ENCODE results near the gene TMEM86B. TPM values are rescaled to one million over a fixed set of nuclear protein-coding genes. Genes with fewer than 3 reads are reported as not detected.

Gene TMEM86B, protein sequence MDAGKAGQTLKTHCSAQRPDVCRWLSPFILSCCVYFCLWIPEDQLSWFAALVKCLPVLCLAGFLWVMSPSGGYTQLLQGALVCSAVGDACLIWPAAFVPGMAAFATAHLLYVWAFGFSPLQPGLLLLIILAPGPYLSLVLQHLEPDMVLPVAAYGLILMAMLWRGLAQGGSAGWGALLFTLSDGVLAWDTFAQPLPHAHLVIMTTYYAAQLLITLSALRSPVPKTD
- 0.16 TPM in 1 of 2 replicates, not detected in the other for total RNA-seq (2014; rRNA removed; shearing (Covaris generic); ENCODE audit: low replicate concordance)

DNA sequence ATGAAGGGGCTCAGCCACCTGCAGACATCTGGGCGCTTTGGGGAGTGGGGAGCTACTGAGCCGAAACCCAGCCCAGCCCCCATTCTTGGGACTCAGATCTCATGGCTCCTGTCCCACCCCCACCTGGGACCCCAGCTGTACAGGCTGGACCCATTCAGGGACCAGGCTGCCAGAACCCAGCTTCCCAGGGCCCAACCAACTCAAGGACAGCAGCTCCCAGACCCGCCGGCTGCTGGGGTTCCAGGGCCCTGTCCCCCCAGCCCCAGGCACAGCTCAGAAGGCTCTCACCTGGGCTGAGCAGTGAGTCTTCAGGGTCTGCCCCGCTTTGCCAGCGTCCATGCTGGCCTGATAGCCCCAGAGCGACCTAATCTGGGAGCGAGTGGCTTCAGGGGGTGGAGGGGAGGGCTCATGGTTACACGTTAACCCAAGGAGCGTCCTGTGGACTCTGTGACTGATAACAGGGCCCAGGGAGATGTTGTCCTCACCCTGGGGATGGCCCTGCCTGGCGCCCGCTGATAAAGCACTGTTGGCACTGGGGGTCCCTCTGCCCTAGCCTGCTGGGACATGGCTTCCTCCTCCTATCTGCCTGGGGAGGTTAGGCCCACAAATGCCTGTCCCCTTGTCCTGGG lies at the start of gene TMEM86B:
TMEM86B (minus strand) TSS at position 361 of the 629 bp plus-strand sequence; CDS start at position 339, 22 bp downstream.
- H3K36me3 ChIP-seq: peaks cover 44% of the 10 kb centered on the region
- no peaks in the 10 kb centered on the region for H3K27me3 ChIP-seq
- H3K9me3 ChIP-seq: no peaks in the 10 kb centered on the region
- DNase-seq: no peak
- H3K4me3 ChIP-seq: no peak within 1 kb of the TSS

DNA sequence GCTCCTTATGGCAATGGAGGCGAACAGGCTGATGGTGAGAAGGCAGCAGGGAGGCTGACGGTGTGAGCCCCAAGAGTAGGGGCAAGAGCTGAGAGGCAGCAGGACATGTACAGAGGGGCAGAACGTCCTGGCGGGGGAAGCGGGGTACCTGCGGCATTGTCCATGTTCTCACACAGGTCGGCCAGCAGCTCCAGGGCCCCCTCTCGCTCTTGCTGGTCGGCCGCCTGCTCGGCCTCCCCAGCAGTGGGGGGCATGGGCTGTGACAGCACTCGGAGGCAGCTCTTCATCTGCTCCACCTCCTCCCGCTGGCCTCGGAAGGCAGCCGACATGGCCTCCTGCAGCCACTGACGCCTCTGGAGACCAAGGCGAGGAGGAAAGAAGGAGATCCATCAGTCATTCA lies 48.9 kb upstream of the TMEM86B start:
- DNase-seq: no peak
- no peak overlapping the region for H3K4me3 ChIP-seq
- peaks cover 22% of the 10 kb centered on the region for H3K36me3 ChIP-seq
- H3K27me3 ChIP-seq: no peaks in the 10 kb centered on the region
- no peaks in the 10 kb centered on the region for H3K9me3 ChIP-seq

DNA sequence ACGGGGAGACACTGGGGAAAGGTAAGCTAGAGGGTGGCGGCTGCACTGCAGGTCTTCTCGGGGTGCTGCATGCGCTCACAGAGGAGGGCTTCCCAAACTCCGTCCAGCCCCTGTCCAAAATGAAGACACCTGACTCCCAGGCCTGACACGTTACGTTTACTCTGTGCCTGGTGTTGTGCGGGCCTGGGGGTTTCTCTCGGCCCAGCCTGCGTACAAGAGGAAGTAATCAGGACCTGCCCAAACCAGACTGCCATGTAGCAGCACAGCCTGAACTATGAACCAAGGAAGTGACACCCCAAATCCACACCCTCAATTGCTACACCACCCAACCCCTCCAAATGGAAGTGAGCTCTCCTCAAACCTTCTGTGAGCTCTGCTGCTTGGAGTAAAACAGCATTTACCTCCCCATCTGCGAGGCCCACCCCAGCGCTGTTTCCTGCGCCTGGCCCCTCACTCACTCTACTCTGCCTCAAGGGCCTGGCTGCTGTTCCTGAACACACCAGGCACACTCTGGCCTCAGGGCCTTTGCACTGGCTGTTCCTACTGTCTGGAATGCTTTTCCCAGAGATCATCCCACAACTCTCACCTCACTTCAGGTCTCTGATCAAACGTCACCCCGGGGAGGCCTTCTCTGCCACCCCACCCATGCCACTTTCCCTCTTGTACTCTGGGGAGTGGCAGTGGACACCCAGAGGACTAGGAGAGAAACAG lies 48.3 kb upstream of the TMEM86B start:
- Histone ChIP-seq H3K9me3 (no peaks in the 10 kb centered on the region), H3K27me3 (no peaks in the 10 kb centered on the region), H3K36me3 (peaks cover 22% of the 10 kb centered on the region), H3K4me3 (no peak overlapping the region)
- DNase-seq: no peak

DNA sequence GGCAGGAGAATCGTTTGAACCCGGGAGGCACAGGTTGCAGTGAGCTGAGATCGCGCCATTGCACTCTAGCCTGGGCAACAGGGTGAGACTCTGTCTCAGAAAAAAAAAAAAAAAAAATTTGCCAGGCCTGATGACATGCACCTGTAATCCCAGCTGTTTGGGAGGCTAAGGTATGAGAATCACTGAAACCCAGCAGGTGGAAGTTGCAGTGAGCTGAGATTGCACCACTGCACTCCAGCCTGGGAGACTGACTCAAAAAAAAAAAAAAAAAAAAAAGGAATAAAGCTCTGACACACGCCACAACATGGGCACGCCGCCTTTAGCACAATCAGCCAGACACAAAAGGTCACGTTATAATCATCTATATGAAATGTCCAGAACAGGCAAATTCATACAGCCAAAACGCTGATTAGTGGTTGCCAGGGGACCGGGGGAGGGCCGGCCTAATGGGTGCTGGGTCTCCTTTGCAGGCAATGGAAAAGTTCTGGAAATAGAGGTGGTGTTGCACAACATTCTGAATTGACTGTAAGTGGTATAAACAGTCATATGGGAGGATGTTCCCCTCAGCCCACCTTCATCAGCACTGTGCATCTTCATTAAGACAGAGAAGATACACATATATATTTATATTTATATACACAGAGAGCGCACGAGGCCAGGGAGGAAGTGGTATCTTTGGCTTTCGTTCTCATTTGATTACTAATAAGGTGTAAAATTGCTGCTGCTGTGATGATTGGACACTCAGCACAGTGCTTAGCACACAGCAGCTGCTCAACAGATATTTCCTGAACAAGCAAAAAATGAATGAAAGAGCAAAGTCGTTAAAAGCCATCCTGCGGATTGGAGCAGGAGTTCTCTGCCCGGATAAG lies 47.5 kb upstream of the TMEM86B start:
- Histone ChIP-seq H3K36me3 (peaks cover 26% of the 10 kb centered on the region), H3K9me3 (no peaks in the 10 kb centered on the region), H3K4me3 (no peak overlapping the region), H3K27me3 (no peaks in the 10 kb centered on the region)
- no peak for DNase-seq

DNA sequence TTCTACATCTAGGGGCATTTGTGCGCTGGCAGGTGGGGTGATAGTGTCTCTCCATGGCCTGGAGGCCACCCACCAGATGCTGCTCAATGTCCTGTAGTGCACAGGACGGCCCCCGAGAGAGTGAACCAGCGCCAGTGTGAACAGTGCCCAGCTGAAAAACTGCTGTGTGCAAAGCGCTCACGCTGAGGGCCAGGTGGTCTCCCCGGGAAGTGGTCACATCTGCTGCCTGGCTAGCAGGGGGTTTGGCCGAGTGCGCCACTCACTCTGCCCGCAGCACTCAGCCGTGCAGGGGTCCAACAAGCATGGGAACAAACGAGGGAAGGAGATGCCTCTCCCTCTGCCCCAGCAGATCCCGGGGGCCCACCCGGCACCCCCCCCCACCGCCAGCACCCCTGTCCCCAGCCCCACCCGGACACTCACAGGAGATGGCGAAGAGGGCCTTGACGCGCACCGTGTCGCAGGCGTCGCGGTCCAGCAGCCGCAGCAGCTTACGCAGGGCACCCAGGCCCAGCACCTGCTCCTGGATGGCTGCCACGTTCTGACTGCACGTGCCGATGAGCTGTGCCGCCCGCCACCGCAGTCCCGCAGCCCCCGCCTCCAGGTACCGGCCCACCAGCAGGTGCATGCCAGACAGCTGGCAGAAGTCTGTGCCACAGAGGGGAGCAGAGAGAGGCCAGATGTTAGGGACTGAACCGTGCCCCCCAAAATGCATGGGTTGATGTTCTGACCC lies 45.6 kb upstream of the TMEM86B start:
- H3K9me3 ChIP-seq: no peaks in the 10 kb centered on the region
- no peak overlapping the region for H3K4me3 ChIP-seq
- DNase-seq: no peak
- no peaks in the 10 kb centered on the region for H3K27me3 ChIP-seq
- H3K36me3 ChIP-seq: peaks cover 26% of the 10 kb centered on the region

DNA sequence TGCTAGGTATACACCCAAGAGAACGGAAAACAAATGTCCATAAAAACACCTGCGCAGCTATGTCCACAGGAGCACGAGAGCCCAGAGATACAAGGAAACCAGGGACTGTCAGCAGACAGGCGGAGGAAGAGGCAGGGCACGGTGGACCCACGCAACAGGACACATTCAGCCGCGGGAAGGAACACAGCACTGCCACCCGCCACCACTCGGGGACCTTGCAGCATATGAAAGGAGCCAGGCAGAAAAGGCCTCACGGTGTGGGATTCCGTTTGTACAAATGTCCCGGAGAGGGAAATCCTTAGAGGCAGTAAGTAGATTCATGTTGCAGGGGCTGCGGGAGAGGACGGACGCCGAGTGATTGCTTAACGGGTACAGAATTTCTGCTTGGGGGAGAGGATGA lies 43.6 kb upstream of the TMEM86B start:
- Histone ChIP-seq H3K36me3 (peaks cover 27% of the 10 kb centered on the region), H3K9me3 (no peaks in the 10 kb centered on the region), H3K27me3 (no peaks in the 10 kb centered on the region), H3K4me3 (no peak overlapping the region)
- no peak for DNase-seq

DNA sequence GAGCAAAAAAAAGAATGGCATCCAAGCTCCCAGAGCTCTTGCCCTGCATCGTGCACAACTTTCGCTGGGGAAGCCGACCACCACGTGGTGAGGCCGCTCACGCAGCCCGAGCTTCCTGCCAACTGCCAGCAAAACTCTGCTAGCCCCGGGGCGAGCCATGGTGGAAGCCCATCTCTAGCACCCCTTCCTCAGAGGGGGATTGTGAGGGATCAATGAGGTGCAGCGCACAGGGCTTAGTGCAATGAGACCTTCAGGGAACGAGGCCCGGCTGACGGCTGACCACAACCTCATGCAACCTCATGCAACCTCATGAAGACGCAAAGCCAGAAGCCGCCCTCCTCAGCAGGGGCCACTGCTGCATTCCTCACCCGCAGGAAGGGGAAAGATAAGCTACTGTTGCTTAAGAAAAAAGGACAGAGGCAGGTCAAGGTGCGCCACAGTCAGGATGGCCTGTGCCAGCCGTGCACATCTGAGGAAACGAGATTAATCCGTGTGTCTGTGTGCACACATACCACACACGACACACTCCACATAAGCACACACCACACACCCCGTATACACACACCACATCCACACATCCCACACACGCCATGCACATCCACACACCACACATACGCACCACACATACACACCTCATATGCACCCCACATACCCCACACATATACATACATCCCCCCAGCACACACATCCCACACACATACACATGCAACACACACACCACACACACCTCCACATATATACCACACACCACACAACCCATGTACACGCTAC lies 41.8 kb upstream of the TMEM86B start:
- H3K36me3 ChIP-seq: peaks cover 25% of the 10 kb centered on the region
- H3K9me3 ChIP-seq: peaks cover 7% of the 10 kb centered on the region
- no peak for DNase-seq
- no peaks in the 10 kb centered on the region for H3K27me3 ChIP-seq
- H3K4me3 ChIP-seq: no peak overlapping the region

DNA sequence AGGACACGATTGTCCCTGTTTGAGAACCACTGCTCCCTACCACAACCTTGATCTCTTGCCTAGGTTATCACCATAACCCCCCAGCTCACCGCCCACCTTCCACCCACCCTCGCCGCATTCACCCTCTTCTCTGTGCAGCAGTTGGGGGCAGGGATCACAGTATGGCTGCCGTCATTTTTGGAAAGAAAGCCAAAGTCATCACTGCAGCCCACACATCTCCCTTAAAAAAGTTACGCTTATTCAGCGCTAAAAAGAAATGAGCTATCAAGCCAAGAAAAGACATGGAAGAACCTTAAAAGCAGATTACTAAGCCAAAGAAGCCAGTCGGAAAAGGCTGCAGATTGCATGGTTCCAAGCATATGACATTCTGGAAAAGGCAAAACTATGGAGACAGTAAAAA lies 40.7 kb upstream of the TMEM86B start:
- no peak for DNase-seq
- Histone ChIP-seq H3K9me3 (peaks cover 7% of the 10 kb centered on the region), H3K36me3 (peaks cover 25% of the 10 kb centered on the region), H3K4me3 (no peak overlapping the region), H3K27me3 (no peaks in the 10 kb centered on the region)

DNA sequence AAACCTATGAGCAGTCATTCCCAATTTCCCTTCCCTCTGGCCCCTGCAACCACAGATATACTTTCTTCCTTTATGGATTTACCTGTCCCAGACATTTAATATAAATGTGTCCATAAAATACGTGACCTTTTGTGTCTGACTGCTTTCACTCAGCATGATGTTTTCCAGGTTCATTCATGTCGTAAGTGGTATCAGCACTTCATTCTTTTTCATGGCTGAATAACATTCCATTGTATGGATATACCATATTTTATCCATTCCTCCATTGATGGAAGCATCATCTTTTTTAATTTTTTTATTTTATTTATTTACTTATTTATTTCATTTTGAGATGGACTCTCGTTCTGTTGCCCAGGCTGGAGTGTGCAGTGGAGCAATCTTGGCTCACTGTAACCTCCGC lies 38.3 kb upstream of the TMEM86B start:
- H3K4me3 ChIP-seq: no peak overlapping the region
- peaks cover 24% of the 10 kb centered on the region for H3K36me3 ChIP-seq
- DNase-seq: no peak
- no peaks in the 10 kb centered on the region for H3K27me3 ChIP-seq
- H3K9me3 ChIP-seq: peaks cover 7% of the 10 kb centered on the region

DNA sequence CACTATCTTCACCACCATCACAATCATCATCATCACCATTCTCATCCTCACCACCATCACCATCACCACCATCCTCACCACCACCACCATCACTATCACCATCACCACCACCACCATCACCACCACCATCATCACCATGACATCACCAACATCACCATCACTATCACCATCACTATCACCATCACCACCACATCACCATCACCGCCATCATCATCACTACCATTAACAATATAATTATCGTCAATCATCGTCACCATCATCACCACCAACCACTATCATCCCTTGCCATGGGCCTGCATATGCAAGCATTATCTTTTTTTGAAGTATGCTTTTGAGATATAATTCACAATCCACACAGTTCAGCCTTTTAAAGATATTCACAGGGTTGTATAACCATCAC lies 37.8 kb upstream of the TMEM86B start:
- H3K27me3 ChIP-seq: no peaks in the 10 kb centered on the region
- H3K4me3 ChIP-seq: no peak overlapping the region
- no peak for DNase-seq
- H3K9me3 ChIP-seq: peaks cover 7% of the 10 kb centered on the region
- peaks cover 21% of the 10 kb centered on the region for H3K36me3 ChIP-seq

DNA sequence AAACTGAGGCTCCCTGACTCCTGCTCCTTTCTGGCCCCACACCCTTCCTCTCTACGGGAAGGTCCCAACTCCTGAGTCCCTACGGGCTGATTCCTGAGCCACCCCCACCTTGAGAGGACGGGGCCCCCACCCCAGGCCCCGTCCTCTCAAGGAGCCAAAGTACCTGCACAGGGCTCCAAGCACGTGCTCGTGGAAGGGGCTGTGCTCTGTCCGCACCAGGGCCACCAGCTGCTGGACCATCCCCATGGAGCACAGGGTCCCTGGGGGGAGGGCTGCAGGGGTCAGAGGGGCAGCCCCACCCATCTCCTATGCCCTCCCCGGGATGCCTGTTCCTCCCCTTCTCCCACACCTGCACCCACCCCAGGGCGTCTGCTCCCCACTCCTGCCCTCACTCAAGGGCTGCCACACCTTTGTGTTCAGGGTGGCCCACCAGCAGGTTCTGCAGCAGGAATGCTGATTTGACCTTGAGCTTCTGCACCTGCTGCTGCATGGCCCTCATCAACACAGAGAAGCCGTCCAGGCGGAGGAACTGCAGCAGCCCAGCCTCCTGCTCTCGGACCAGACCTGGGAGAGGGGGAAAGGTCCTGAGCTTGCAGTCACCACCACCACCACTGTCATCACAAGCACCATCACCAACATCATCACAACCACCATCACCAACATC lies 37.3 kb upstream of the TMEM86B start:
- DNase-seq: no peak
- Histone ChIP-seq H3K36me3 (peaks cover 21% of the 10 kb centered on the region), H3K27me3 (no peaks in the 10 kb centered on the region), H3K4me3 (no peak overlapping the region), H3K9me3 (peaks cover 7% of the 10 kb centered on the region)

DNA sequence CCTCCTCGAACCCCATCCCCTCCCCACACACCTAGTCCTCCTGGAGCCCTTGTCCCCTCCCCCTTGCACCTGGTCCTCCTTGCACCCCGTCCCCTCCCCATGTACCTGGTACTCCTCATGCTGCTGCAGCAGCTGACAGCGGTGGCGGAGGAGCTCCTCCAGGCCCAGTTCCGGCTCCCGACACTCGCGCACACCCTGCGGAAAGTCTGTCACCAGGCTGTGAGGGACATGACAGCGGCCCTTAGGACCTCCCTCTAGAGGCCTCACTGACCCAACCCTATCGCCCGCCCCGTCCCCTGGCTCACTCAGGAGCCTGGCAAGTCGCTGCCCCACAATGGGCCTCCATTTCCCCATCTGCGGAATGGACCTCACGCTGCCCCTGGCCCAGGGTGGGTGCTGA lies 36.6 kb upstream of the TMEM86B start:
- H3K9me3 ChIP-seq: peaks cover 7% of the 10 kb centered on the region
- H3K36me3 ChIP-seq: peaks cover 21% of the 10 kb centered on the region
- no peak for DNase-seq
- no peak overlapping the region for H3K4me3 ChIP-seq
- H3K27me3 ChIP-seq: no peaks in the 10 kb centered on the region

DNA sequence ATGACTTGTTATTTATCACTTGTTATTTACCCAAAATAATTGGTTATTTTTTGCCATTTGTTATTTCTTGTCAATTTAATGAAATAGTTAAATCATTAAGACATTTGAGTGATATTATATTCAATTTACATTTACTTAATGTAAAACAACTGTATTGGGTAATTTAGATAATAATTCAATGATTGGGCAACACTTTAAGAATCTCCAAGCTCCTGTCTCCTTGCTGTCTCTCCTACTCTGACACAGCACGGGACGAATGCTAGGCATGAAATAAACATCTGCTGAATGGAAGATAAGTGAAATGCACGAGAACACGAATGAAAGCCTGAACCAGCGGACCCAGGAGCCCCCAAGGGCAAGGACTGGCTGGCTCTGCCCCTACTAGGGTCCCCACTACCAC lies 36.0 kb upstream of the TMEM86B start:
- H3K4me3 ChIP-seq: no peak overlapping the region
- peaks cover 21% of the 10 kb centered on the region for H3K36me3 ChIP-seq
- peaks cover 7% of the 10 kb centered on the region for H3K9me3 ChIP-seq
- DNase-seq: no peak
- no peaks in the 10 kb centered on the region for H3K27me3 ChIP-seq

DNA sequence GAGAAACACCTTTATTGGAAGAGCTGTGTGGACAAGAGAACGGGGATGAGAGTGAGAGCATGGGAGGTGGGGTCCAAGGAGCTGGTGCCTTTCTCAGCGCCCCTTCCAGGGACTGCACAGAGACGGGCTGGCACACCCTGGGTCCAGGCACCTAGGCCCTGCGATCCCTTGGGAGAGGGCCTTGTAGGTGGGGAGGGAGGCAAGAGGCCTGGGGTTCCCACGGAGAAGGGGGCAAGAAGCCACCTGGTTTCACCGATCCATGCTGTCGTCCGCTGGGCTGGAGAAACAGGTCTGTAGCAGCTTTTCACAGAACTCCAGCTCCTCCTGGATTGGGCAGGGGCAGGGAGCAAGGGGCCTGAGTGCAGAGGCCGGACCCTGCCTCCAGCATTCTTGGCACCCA lies 33.8 kb upstream of the TMEM86B start:
- H3K9me3 ChIP-seq: peaks cover 7% of the 10 kb centered on the region
- H3K4me3 ChIP-seq: no peak overlapping the region
- H3K27me3 ChIP-seq: no peaks in the 10 kb centered on the region
- no peak for DNase-seq
- peaks cover 15% of the 10 kb centered on the region for H3K36me3 ChIP-seq

DNA sequence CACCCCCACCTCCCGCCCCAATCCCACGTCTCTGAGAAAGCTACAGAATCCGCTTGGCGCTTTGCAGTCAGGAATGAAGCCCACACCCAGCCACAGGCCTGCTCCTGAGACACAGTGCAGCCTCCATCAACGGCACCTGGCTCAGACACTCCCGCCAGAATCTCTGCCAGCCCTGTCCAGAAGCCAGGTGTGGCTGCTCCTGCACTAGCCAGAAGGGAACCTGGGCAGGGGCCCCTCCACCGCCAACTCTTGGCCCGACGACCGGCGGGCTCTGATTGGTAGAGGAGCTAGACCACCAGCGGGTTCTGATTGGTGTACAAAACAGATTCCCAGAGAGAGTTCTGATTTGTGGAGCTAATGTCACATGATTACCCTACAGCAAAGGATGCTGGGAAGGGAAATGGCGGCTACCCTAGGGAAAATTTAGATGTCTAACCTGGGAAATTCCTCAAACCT lies 33.1 kb upstream of the TMEM86B start:
- Histone ChIP-seq H3K9me3 (peaks cover 3% of the 10 kb centered on the region; the same call in 1 of the 2 replicates), H3K4me3 (no peak overlapping the region), H3K27me3 (no peaks in the 10 kb centered on the region), H3K36me3 (peaks cover 17% of the 10 kb centered on the region)
- DNase-seq: no peak
